HG03159 (cell line): ENCODE measurements around the gene MICU2.

Experiments used
- ATAC-seq: cut with Tn5 transposase; IDR thresholded peaks from one replicate; pipeline ENCODE4 v1.9.1; 2021; ENCODE audit warnings: mild to moderate bottlenecking, moderate library complexity; ENCODE audit not compliant: unreplicated experiment

Gene MICU2, protein sequence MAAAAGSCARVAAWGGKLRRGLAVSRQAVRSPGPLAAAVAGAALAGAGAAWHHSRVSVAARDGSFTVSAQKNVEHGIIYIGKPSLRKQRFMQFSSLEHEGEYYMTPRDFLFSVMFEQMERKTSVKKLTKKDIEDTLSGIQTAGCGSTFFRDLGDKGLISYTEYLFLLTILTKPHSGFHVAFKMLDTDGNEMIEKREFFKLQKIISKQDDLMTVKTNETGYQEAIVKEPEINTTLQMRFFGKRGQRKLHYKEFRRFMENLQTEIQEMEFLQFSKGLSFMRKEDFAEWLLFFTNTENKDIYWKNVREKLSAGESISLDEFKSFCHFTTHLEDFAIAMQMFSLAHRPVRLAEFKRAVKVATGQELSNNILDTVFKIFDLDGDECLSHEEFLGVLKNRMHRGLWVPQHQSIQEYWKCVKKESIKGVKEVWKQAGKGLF

DNA sequence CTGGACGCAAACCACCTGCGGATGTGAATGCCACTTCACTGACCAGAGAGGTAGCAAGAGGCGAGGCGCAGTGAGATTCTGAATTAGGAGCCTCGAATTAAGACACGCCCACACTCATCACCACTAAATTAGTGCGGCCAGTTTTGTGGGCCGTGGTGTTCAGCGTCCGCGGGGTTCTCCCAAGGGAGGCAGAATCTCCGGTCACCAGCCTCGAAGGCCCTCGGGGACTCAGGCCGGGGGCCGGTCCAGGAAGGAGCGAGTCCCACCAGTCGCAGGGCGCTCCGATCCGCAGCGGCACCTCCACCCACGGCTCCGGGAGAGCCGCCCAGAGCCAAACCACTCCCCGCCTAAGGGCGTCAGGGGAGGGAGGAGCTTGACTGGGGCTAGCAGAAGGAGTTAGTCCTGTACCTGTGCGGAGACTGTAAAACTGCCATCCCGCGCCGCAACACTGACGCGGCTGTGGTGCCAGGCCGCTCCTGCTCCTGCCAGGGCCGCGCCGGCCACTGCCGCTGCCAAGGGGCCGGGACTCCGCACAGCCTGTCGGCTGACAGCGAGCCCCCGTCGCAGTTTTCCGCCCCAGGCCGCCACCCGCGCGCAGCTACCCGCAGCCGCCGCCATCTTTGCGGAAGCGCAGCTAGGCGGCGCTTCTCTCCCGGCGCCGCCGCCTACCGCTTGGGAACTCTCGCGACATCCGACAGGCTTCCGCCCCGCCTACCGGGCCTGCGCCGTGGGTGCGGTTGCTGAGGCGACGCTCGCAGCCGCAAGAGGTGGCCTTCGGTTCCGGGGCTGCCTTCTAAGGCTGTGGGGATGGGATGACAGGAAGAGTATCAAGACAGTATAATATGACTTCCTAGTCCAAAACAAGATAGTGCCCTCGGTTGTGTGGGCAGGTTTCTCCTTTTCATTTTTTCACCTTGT, at the start of gene MICU2:
Gene MICU2 (minus strand): TSS at position 640 of the 918 bp plus-strand sequence. CDS start 22 bp downstream, at position 618.
- peak; percentile 98 for ATAC-seq

DNA sequence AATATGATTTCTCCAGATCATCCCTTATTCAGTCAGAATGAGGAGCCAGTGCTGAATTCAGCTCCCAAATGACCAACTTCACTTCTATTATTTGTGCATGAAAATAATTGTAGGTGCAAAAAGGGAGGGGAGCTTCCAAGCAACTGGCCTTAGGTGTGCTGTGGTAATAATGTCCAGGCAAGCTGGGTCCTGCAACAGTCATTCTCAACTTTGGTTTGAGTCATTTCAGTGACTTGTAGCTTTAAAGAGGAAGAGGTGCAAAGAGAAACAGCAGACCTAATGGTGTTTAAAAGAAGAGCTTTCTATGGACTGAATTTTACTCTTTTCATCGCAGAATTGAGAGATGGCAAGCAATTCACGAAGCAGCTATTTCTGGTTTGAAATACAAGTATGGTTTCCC, 37.7 kb upstream of the MICU2 start:
- no peak for ATAC-seq

DNA sequence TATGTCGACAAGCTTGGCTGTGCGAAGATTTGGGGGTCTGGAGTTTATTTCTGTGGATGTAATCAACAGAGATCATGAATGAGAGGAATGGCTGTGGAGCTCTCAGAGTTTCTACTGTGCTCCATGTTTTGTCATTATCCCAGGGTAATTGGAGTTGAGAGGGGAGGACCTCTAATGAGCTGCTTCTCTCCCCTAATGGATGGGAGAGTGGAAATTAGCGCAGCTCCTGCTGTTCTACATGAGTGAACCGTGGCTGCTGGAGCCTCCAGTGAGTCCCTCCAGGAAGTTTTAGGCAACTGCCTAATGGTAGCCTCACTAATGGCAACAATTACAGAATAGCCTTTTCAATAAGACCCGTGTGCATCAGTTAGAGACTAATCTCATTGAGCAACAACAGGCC, 35.6 kb upstream of the MICU2 start:
- no peak for ATAC-seq

DNA sequence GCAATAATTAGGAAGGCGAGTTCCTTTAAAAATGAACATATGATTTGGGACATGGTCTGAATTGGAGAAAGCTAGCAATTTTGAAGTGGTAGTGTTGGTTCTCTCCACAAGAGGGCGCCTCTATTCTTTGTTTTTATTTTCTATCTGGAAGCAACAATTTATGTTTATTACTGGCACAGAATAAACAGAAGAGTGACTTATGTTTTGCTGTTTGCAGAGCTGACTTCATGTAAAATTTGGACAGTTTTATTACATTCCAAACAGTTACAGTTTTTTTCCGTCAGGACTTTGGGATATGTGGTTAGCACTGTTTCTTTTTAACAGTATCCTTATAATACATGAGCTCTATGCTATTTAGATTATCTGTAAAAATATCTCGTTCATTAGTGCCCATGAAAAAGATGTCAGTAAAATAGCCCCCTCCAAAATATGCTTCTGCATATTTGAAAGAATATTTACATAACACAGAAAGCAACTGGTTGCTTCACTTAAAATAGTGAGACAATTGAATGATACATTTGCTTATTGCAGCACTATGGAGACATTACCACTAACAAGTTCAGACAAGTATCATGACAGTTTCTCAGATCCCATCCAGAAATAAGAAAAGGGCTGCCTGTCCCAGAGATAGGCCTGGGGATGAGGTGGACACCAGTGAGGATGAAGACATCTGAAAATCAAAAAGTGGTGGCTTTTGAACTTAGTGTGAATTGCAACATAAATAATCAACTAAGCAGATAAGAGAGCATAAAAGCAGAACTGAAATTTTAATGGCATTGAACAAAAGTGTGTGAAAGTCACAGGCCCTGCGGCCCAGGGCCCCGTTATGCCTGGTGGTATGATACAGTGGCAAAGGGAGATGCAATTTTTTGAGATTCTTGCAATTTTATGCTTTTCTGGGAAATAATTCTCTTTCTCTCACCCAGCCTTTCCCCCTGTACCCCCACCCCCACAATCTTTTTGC, 34.6 kb upstream of the MICU2 start:
- no peak for ATAC-seq

DNA sequence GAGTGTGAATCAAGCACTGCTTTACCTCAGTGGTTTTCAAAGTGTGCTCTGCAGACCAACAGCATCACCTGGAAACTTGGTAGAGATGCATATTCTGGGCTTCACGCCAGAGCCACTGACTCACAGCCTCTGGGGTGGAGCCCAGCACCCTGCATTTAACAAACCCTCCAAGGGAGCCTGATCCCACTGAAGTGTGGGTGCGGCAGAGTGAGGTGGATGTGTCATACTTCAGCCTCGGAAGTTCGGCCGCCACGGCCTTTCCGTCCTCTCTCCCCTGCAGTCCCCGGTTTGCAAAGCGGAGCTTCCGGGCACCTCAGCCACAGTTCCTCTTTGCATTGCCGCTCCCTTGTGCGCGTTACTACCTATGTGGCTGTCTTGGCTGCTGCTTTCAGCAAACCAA, 33.3 kb upstream of the MICU2 start:
- ATAC-seq = no peak

DNA sequence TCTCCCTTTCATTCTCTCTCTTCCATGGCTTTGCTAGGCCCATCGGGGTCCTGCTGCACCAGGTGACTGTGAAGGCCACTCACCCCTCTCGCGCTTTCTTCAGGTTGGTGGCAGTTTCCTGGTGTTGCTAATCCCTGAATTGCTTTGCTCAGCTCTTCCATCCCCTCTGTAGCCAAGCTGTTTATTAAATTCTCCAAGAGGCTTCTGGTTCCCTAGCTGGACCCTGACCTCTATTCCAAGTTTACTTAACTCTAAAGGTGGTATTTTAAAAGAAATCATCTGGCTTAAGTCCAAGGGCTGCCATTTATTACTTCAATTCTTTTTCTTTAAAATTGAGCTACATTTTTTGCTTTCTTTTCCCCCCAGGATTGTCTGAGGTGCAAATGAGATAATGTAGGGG, 32.7 kb upstream of the MICU2 start:
- no peak for ATAC-seq

DNA sequence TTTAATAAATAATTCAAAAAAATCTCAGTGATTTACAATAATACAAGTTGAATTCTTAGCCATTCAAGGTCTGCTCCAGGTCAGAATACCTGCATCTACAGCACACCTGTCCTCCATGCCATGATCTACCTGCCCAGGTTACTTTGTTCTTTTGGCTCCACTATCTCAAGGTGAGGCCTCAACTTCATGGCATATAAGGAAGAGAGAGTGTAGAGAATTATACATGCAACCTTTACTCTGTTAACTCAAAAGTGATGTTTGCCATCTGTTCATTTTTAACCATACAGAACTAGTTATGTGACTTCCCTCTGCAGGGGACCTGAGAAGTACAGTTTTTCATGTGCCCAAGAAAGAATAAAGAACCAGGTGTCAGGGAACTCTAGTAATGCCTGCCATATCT, 28.2 kb upstream of the MICU2 start:
- ATAC-seq = no peak

DNA sequence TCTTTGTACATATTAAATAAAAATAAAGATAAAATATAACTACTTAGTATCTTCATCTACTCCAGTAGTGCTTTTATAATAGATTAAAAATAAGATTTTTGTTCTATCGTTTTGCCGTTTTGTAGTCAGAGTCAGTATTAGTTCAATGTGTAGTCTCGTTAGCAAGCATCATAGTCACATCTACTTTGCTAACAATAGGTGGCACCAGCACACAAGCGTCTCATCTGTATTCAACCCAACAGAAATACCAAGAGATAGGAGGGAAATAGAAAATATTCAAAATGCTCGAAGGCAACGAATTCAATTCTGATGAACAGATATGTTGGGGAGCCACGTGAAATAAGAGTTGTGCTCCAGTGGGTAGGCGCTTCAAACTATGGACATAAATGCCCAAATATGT, 21.4 kb upstream of the MICU2 start:
- ATAC-seq = no peak

DNA sequence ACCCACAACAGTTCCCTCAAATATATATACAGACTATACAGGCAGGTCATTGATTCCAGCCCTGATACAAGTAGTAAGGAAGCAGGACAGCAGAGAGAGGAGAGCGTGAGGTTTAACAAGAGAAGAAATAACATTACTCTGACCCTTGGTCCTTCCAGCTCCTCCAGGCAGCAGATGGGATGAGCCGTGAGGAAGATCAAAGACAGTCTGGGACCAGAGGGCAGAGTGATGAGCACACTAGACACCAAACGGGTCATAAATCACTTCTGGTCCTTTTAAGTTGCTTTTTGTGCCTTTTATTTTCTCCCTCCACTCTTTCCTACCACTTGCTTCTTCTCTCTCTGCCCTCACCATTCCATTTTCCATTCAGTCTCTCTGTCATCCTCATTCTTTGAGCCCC, 16.9 kb upstream of the MICU2 start:
- ATAC-seq = no peak

DNA sequence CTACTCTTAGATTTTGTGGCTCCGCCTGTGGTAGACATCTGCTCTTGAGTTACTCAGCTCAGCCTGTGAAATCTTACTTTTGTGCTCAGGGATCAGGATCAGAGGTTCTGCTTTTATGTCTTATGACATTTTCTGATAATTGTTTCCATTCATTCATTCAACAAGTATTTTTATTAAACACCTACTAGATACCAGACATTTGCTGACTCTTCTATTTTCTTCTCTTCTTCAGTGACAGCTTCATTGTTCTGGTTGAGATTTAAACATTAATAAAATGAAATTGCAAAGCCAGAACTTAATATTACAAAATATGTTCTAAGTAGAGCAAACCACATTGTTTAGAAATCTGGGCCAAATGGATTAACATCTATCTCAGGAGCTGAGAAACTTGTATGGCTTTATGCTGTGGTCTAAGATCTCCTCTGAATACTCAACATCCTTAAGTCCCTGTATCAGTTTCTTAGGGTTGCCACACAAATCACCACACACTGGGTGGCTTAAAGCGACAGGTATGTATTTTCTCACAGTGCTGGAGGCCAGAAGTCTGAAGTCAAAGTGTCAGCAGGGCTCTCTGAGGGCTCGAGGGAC, 15.8 kb upstream of the MICU2 start:
- ATAC-seq = no peak

DNA sequence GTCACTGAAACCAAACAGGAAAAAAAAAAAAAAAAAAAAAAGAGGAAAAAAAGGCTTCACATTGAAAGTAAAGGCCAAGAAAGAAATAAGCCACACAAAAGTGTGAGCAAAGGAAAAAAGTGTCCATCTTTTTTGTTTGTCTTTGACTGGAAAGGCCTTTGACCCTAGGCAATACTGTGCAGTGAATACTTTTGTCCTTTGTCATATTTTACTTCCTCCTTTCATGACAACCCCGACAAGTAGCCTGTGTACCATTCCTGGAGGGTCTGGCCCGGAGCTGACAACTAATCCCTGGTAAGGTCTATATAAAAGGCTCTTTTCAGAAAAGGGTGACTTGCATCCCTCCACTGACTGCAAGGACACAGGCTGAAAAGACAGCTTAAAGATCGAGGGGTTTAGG, 12.9 kb upstream of the MICU2 start:
- no peak for ATAC-seq

DNA sequence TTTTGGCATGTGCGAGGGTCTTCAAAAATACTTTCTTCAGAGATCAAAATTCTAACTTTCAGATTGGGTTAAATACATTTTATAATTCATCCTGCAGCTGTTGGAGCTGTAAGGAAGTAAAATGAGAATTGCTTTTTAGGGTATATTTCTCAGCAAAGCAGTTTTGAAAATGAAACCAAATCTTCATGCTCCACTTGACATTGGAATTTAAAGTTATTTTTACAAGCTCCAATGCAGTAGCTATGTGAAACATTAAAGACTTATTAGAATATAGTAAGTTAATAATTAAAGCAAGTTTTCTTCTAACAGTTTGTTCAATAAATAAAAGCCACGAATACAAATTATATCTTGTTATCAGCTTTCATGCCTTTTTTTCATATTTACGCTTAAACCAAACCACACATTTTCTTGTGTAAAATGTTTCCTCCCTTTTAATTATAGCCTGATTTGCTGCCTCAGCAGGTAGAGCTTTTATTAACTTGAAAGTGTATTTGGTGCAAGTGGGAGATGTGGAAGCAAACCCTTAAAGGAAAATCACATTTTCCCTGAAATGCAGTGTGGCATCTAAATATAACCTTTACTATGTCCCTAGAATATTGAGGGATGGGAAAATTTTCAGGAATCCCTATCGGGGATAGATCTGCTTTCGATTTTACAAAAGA, 12.4 kb upstream of the MICU2 start:
- ATAC-seq = no peak

DNA sequence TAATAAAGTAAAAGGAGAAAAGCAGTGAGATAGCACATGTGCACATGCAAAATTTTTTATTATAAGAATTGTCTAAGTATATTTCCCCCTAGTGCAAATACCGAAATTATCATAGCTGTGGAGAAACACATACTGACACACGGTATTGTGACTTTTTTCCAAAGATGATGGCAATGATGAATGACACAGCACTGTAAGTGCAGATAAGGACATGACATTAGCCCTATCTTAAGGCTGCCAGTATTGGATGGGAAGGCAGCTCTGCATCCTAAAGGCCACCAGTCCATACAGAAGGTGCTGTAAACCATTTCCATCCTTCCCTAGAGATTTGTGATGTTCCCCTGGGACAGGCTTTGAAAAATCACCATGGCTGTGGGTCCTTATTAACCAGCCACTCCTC, 11.5 kb upstream of the MICU2 start:
- ATAC-seq = no peak

DNA sequence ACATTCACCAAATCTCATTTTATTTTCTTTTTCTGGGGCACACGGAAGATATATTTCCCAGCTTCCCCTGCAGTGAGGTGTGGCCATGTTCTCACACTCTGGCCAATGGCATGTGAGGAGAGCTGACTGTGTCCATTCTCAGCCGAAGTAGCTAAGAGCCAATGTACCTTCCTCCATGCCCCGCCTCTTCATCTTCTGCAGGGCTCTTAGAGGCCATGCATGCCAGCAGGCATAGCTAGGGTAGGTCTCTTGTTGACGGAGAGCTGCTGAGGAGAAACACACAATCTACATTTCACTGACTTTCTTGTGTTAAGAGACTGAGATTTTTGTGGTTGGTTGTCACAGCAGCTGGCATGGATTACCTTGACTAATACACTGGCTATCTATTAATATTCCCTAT, 9.8 kb upstream of the MICU2 start:
- no peak for ATAC-seq

DNA sequence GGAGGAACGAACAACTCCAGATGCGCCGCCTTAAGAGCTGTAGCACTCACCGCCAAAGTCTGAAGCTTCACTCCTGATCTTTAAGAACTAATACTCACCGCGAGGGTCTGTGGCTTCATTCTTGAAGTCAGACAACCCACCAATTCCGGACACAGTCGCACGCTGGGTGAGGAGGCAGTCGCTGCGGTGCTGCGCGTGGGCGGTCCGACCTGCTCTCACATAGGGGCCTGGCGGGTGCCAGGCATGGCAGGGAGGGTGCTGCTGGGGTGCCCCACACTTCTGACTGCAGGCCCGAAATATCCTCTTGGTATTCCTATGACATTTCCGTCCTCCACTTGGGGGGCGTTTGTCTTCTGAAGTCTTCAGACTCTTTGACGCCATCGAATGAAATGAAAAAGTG, 7.4 kb upstream of the MICU2 start:
- ATAC-seq = no peak

DNA sequence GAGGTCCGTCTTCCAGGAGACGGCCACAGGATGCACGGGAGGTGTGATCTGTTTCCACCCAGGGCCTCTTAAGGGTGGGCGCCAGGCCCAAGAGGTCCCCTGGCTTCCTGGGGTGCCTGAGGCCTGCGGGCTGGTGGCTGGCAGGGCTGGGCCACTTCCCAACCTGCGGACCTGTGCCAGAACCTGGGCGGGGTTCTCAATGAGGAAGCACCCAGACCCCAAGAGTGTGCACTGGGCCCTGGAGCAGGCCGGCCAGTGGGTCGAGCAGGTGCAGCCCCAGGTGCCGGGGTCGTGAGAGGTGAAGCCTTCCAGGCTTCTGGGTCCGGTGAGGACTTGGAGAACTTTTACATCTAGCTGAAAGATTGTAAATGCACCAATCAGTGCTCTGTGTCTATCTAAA, 6.7 kb upstream of the MICU2 start:
- no peak for ATAC-seq

DNA sequence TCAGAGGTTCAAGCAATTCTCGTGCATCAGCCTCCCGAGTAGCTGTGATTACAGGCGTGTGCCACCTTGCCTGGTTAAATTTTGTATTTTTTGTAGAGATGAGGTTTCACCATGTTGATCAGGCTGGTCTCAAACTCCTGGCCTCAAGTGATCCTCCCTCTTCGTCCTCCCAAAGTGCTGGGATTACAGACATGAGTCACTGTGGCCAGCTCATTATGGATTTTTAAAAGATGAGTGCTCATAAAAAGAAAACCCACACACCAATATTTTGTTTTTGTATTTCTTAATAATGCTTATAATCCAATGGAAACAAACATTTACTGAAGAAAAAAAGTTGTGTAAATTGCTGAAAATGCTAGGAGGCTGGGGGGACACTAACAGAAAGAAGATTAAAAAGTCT, 5.0 kb upstream of the MICU2 start:
- ATAC-seq = no peak

DNA sequence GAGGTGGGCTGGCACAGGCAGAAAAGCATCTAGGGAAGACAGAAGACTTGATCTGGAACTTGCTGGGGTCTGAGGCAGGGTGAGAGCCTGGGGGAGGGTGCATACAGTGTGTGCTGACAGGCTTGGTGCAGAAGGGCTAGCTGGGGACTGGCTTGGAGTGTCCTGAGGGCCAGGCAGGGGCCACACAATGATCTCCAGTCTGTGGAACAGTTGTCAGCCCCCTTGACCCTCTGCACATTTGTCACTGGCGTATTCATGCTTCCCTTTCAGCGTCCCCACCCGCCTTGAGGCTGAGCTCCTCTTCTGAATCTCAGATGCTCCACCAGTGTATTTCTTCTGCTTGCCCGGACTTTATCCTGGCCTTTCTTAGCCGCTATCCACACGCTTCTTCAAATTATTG, 2.8 kb upstream of the MICU2 start:
- no peak for ATAC-seq

DNA sequence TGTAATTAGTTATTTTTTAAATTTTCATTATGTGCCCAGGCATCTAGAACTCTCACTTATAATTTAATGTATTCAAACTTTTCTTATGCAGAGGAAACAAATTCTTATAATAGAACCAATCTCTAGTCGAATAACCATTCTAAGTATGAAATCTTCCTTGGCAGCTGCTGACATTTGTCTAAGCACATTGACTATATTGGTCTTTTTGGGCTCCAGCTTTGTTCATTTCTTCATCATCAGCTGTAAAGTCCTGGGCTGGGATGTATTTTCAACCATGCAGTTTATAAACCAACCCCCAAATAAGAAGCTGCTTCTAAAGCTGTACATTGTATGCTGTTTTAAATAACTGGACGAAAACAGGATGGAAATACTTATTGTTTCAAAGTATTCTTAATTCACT, 2.3 kb upstream of the MICU2 start:
- ATAC-seq = no peak

DNA sequence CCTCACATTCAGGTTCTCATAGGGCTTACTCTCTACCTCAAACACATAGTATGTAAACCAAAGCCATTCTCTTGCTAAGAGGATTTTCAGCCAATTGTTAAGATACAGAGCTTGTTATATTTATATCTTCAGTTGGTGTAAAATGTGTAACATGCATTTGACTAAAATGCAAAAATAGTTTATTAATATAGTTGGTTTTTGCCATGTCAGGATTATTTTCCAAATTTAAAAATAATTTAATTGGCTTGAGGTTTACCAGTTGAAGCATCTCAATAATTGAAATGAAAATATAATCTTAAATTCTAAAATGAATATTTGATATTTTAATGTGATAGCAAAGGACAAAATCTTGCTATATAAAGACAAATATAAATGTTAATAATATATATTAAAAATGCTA, 7.2 kb downstream of the MICU2 start:
- no peak for ATAC-seq
